Prostate gland (tissue), 2 donors: ENCODE data around the gene EIF6.

Source experiments
- POLR2AphosphoS5 ChIP-seq: sonication (generic); formaldehyde crosslinking; IDR thresholded peaks from one replicate; pipeline ENCODE4 v1.6.1; 2017; ENCODE audit warnings: antibody characterized with exemption
- TF ChIP-seq, protein P1 (sequence below), 4 experiments: fragments of 200-600 bp in 2 of 4; fragments of 450-650 bp in 2 of 4; sonication (generic) in 2 of 4; IDR thresholded peaks; 1 replicate in 3 of 4; 2 replicates in 1 of 4; pipeline ENCODE4 v1.5.1; 2016 to 2019; ENCODE audit warnings: antibody characterized with exemption in 4 of 4, mild to moderate bottlenecking in 2 of 4, moderate library complexity in 2 of 4

DNA sequence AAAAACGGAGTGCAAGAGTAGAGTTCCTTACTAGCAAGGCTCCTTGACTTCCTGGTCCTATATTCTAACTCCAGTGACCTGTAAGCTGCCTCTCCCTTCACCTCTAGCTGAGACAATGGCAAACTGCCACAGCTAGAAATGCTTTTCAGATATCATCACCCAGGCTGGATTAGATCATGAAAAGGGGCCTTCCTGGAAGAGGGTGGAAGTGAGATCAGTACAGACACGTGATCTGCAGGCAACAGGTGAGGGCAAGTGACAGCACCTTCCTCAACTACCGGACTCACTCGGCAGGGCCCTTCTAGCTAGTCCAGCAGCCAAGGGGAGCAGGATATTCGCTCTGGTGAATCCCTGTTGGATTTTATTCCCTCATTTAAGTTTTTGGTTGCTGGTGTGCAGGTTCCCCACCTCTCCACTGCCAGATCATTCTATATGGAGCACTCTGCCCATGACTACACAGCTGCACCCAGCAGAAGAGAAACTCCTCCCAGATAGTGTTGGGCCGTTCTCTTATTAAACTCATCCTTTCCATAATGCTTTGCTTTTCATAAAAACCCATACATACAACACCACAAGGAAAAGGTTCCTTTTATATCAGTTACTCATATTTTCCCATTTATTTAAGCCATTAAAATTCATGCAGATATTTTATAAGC, 34.1 kb upstream of the EIF6 start:
- TF ChIP-seq, protein P1, sequence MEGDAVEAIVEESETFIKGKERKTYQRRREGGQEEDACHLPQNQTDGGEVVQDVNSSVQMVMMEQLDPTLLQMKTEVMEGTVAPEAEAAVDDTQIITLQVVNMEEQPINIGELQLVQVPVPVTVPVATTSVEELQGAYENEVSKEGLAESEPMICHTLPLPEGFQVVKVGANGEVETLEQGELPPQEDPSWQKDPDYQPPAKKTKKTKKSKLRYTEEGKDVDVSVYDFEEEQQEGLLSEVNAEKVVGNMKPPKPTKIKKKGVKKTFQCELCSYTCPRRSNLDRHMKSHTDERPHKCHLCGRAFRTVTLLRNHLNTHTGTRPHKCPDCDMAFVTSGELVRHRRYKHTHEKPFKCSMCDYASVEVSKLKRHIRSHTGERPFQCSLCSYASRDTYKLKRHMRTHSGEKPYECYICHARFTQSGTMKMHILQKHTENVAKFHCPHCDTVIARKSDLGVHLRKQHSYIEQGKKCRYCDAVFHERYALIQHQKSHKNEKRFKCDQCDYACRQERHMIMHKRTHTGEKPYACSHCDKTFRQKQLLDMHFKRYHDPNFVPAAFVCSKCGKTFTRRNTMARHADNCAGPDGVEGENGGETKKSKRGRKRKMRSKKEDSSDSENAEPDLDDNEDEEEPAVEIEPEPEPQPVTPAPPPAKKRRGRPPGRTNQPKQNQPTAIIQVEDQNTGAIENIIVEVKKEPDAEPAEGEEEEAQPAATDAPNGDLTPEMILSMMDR (IDR thresholded peaks at IDR 0.05), result no peak
- TF ChIP-seq POLR2AphosphoS5, result peak; percentile 71
